Measurements from ENCODE around the gene RNF111.

Gene RNF111

DNA sequence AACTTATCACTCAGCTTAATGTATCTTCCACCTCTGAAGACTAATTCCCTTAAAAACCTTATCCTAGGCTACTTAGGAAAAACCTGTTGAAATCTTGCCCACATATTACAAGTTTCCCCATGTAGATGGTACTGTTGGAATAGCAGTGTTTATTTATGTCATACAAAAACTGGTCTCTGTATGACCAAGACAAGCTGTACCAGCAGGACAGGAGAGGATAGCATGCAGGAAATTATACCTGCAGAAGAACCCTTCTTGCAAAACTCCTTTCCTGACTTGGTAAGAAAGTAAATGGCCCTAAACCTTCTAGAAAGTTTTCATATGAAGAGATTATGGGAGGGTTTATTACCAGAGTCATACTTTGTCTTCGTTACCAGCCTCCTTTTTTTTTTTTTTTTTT, 25.3 kb upstream of the RNF111 start:
- TF ChIP-seq, protein P1, sequence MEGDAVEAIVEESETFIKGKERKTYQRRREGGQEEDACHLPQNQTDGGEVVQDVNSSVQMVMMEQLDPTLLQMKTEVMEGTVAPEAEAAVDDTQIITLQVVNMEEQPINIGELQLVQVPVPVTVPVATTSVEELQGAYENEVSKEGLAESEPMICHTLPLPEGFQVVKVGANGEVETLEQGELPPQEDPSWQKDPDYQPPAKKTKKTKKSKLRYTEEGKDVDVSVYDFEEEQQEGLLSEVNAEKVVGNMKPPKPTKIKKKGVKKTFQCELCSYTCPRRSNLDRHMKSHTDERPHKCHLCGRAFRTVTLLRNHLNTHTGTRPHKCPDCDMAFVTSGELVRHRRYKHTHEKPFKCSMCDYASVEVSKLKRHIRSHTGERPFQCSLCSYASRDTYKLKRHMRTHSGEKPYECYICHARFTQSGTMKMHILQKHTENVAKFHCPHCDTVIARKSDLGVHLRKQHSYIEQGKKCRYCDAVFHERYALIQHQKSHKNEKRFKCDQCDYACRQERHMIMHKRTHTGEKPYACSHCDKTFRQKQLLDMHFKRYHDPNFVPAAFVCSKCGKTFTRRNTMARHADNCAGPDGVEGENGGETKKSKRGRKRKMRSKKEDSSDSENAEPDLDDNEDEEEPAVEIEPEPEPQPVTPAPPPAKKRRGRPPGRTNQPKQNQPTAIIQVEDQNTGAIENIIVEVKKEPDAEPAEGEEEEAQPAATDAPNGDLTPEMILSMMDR (conservative IDR thresholded peaks at IDR 0.05; ENCODE audit: low read length): no peak
- TF ChIP-seq EZH2phosphoT487 (IDR thresholded peaks at IDR 0.05; ENCODE audit: borderline replicate concordance): no peak
- Histone ChIP-seq H3K79me2 (ENCODE audit: insufficient read depth, low read length) (no peaks in the 10 kb centered on the region), H3K4me1 (ENCODE audit: insufficient read depth, low read length, poor library complexity, severe bottlenecking) (peaks cover 3% of the 10 kb centered on the region), H3K27me3 (ENCODE audit: insufficient read depth, low read length, poor library complexity, severe bottlenecking) (peaks cover 4% of the 10 kb centered on the region), H3K4me2 (ENCODE audit: low read depth, low read length, poor library complexity, severe bottlenecking) (no peak overlapping the region), H3K36me3 (ENCODE audit: insufficient read depth, low read length) (no peaks in the 10 kb centered on the region), H3K4me3 (ENCODE audit: low read length, poor library complexity, severe bottlenecking) (no peak overlapping the region), H2AFZ (ENCODE audit: low read length) (no peak overlapping the region), H3F3A (ENCODE audit: low read depth) (no peaks in the 10 kb centered on the region), H3K9ac (ENCODE audit: low read depth, low read length, poor library complexity, severe bottlenecking) (no peak overlapping the region), H3K9me3 (ENCODE audit: insufficient read depth, low read depth, low read length) (no peaks in the 10 kb centered on the region), H4K20me1 (ENCODE audit: insufficient read depth, low read length, poor library complexity, severe bottlenecking) (no peaks in the 10 kb centered on the region), H3K9me2 (replicated peaks; ENCODE audit: low read depth, low read length) (no peaks in the 10 kb centered on the region)

DNA sequence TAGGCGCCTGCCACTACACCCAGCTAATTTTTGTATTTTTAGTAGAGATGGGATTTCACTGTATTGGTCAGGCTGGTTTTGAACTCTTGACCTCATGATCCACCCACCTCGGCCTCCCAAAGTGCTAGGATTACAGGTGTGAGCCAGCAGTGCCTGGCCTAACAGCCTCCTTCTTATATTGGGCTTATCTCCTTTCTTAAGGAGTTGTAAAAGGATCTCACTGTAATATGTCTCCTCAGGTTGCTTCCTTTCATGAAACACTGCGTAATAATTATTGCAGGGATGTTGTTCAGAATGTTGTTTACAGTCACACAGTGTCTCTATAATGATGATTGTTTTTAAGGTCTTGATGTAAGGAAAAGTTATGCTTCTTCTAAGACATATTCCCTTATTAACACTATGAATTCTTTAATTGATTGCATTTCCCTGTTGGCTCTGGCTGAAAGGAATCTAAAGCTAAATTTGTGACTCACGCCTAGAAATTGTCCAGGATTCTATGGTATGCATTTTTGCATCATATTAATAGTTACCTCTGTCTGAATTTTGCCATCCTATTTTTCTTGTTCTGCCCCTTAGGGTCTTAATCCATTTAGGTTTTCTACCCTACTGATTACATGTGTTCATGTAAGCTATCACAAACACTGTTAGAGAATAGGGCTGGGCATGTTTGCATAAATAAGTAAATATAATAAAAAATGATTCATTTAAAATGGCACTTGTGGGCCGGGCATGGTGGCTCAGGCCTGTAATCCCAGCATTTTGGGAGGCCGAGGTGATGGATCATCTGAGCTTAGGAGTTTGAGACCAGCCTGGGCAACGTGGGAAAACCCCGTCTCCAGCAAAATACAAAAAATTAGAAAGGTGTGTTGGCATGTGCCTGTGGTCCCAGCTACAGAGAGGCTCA, 24.5 kb upstream of the RNF111 start:
- Histone ChIP-seq H3K4me3 (ENCODE audit: low read length, poor library complexity, severe bottlenecking) (no peak overlapping the region), H3F3A (ENCODE audit: low read depth) (no peaks in the 10 kb centered on the region), H3K36me3 (ENCODE audit: insufficient read depth, low read length) (no peaks in the 10 kb centered on the region), H3K4me1 (ENCODE audit: insufficient read depth, low read length, poor library complexity, severe bottlenecking) (no peaks in the 10 kb centered on the region), H3K79me2 (ENCODE audit: insufficient read depth, low read length) (no peaks in the 10 kb centered on the region), H3K27me3 (ENCODE audit: insufficient read depth, low read length, poor library complexity, severe bottlenecking) (peaks cover 4% of the 10 kb centered on the region), H2AFZ (ENCODE audit: low read length) (no peak overlapping the region), H4K20me1 (ENCODE audit: insufficient read depth, low read length, poor library complexity, severe bottlenecking) (no peaks in the 10 kb centered on the region), H3K9me2 (replicated peaks; ENCODE audit: low read depth, low read length) (no peaks in the 10 kb centered on the region), H3K9me3 (ENCODE audit: insufficient read depth, low read depth, low read length) (no peaks in the 10 kb centered on the region), H3K9ac (ENCODE audit: low read depth, low read length, poor library complexity, severe bottlenecking) (no peak overlapping the region), H3K4me2 (ENCODE audit: low read depth, low read length, poor library complexity, severe bottlenecking) (no peak overlapping the region)
- TF ChIP-seq, protein P1 (conservative IDR thresholded peaks at IDR 0.05; ENCODE audit: low read length): no peak
- TF ChIP-seq EZH2phosphoT487 (IDR thresholded peaks at IDR 0.05; ENCODE audit: borderline replicate concordance): no peak

- H3K9ac ChIP-seq (ENCODE audit: low read depth, low read length, poor library complexity, severe bottlenecking): no peak overlapping the region
- peaks cover 4% of the 10 kb centered on the region for H3K27me3 ChIP-seq (ENCODE audit: insufficient read depth, low read length, poor library complexity, severe bottlenecking)
- no peak overlapping the region for H3K4me3 ChIP-seq (ENCODE audit: low read length, poor library complexity, severe bottlenecking)
- H3K9me3 ChIP-seq (ENCODE audit: insufficient read depth, low read depth, low read length): no peaks in the 10 kb centered on the region
- H2AFZ ChIP-seq (ENCODE audit: low read length): no peak overlapping the region
- H3K9me2 ChIP-seq (replicated peaks; ENCODE audit: low read depth, low read length): no peaks in the 10 kb centered on the region
- H4K20me1 ChIP-seq (ENCODE audit: insufficient read depth, low read length, poor library complexity, severe bottlenecking): no peaks in the 10 kb centered on the region
- no peaks in the 10 kb centered on the region for H3K79me2 ChIP-seq (ENCODE audit: insufficient read depth, low read length)
- no peaks in the 10 kb centered on the region for H3F3A ChIP-seq (ENCODE audit: low read depth)
- TF ChIP-seq, protein P1 (conservative IDR thresholded peaks at IDR 0.05; ENCODE audit: low read length): no peak
- TF ChIP-seq EZH2phosphoT487 (IDR thresholded peaks at IDR 0.05; ENCODE audit: borderline replicate concordance): no peak
- no peak overlapping the region for H3K4me2 ChIP-seq (ENCODE audit: low read depth, low read length, poor library complexity, severe bottlenecking)
- no peaks in the 10 kb centered on the region for H3K36me3 ChIP-seq (ENCODE audit: insufficient read depth, low read length)
- H3K4me1 ChIP-seq (ENCODE audit: insufficient read depth, low read length, poor library complexity, severe bottlenecking): no peaks in the 10 kb centered on the region
Measured at GRCh38 chr15:58966698-58967097, 20.8 kb upstream of the RNF111 start.

Measured in Loucy (cell line).